ENCODE data around the gene NEB. TPM values are rescaled to one million over a fixed set of nuclear protein-coding genes. Genes with fewer than 3 reads are reported as not detected.

NEB gene
- total RNA-seq, 1 donor from 2014 or later = 1.5 TPM

DNA sequence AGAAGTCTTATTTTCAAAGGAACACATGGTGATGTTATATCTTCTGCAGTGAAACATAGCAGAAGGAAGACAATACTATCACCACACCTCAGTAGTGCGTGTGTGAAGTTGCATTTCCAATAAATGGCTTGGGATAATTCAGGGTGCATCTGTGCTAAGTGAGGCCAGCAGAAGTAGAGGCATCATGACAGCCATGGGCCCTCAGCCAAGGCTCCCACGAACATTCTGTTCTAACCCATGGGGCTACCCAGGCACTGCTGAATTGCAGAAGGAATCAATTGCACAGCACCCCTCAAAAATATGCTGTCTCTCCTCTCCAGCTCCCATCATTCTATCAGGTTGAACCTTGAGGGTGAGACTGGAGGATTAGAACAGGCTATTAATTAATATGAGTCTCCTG is 185.1 kb downstream of the NEB start:
- ATAC-seq (ENCODE audit: poor library complexity) (no peak), DNase-seq (no peak)
- intact Hi-C loops (cut with DNase I) = no loop called here

- intact Hi-C loops (cut with DNase I) = no loop called here
- DNase-seq (no peak), ATAC-seq (ENCODE audit: poor library complexity) (no peak)
Observed at GRCh38 chr2:151544449-151544848, 189.8 kb downstream of the NEB start.

DNA sequence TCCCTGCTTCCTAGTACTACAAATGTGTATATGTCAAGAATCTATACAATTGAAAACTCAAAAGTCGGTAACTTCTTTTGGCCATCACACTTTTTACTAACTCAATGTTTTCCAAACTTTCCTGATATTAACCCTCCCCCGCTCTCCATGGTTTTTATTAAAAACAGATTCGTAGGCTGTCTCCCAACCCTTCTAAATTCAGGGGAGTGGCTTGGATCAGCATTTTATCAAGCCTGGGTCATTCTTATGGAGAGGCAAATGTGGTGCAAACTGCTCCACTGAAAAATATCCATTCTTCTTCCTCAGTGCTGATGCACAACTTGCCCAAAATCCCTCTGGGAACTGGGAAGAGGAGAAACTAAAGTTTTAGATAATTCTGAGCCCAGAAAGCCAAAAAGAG is 190.4 kb downstream of the NEB start:
- intact Hi-C loops (cut with DNase I) = no loop called here
- DNase-seq (no peak), ATAC-seq (ENCODE audit: poor library complexity) (no peak)

- no peak for ATAC-seq (ENCODE audit: poor library complexity)
- no peak for DNase-seq
- intact Hi-C loops (cut with DNase I) = no loop called here
Observed at GRCh38 chr2:151534001-151534400, 200.3 kb downstream of the NEB start.

GRCh38 chr2:151533127-151533526 is 201.1 kb downstream of the NEB start:
- DNase-seq (no peak), ATAC-seq (ENCODE audit: poor library complexity) (no peak)
- intact Hi-C loops (cut with DNase I) = no loop called here

- ATAC-seq (ENCODE audit: poor library complexity) = no peak
- no peak for DNase-seq
- intact Hi-C loops (cut with DNase I) = no loop called here
Observed at GRCh38 chr2:151526572-151527090, 207.6 kb downstream of the NEB start.

DNA sequence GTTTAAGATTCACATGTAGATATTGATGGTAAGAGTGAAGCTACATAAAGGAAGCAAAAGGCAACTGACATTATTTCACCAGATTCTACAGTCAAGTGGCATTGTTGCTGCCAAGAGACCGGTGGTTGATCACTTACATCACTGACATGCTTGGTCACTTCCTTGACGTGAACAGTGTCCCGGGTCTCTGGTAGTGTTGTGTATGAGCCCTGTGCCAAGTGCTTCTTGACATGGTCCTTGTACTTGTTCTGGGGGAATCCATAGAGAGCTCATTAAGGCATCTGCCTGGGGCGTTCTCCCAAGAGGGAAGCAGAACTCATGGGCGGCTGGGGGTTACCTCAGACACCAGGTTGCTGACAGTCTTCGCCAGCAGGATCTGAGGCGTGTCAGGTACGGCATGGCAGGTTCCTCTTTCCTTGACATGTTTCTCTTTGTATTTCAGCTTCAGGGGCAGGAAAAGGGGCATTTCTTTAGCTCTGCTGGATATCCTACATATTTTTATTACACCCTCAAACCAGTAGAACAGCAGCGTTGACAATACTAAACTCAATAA is 208.4 kb downstream of the NEB start:
- ATAC-seq (ENCODE audit: poor library complexity) (no peak), DNase-seq (no peak)
- intact Hi-C loops (cut with DNase I) = no loop called here

DNA sequence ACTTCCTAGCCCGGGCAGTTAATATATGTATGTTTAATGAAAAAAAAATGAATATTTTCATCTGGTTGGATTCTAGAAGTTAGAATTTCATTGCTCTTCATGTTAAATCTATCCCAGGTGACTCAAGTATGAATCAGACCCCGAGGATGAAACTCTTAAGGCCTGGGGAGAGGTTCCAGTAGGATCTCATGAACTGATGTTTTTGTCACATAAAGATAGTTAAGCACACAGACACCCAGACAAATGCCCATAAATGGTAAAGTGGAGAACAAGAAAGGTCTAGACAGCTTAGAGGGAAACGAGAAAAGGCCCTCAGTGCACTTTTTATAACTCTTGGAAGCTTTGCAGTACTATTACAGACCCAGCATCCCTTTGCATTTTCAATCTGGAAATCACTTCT is 210.4 kb downstream of the NEB start:
- ATAC-seq (ENCODE audit: poor library complexity) = no peak
- intact Hi-C loops (cut with DNase I) = no loop called here
- no peak for DNase-seq

DNA sequence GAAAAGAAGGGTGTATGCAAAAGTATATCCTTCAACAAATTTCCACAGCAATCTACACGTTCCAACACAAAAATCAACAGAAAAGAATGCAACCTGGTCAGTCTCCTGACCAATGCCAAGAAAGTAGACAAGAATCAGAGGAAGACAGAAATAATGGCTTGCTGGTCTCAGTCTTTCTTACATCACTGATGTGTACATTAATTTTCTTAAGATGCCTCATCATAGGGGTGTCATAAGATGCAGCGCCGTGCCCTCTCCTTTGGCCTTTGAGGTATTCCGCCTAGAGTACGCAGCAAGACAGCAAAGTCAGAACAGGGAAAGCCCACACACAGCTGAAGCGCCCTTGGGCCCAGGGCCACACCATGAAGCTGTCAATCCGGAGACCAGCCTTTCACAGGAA is 211.7 kb downstream of the NEB start:
- DNase-seq = no peak
- intact Hi-C loops (cut with DNase I) = no loop called here
- ATAC-seq (ENCODE audit: poor library complexity) = no peak

- ATAC-seq (ENCODE audit: poor library complexity) (no peak), DNase-seq (no peak)
- intact Hi-C loops (cut with DNase I) = no loop called here
Observed at GRCh38 chr2:151520976-151521375, 213.3 kb downstream of the NEB start.

GRCh38 chr2:151518802-151519201 is 215.5 kb downstream of the NEB start:
- DNase-seq = no peak
- intact Hi-C loops (cut with DNase I) = no loop called here
- no peak for ATAC-seq (ENCODE audit: poor library complexity)

- ATAC-seq (ENCODE audit: poor library complexity) (no peak), DNase-seq (no peak)
- intact Hi-C loops (cut with DNase I) = no loop called here
Observed at GRCh38 chr2:151508519-151508918, 225.8 kb downstream of the NEB start.

DNA sequence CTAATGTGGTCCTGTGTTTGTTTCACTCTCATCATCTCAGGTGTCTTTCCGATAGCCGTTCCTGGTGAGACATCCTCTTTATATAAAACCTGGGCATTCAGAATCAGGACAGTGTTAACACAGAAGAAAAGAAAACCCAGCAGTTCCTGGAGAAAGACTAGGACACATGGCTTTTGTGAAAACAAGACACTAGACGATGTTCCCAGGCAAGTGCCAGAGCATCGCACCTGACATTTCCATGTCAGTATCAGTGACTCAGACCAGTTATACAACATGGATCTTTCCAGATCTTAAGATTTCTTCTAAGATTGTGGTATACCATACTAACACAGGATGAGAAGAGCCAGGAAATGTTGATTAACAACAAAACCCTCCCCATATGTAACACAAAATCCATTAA is 228.1 kb downstream of the NEB start:
- no peak for ATAC-seq (ENCODE audit: poor library complexity)
- DNase-seq = no peak
- intact Hi-C loops (cut with DNase I) = no loop called here

DNA sequence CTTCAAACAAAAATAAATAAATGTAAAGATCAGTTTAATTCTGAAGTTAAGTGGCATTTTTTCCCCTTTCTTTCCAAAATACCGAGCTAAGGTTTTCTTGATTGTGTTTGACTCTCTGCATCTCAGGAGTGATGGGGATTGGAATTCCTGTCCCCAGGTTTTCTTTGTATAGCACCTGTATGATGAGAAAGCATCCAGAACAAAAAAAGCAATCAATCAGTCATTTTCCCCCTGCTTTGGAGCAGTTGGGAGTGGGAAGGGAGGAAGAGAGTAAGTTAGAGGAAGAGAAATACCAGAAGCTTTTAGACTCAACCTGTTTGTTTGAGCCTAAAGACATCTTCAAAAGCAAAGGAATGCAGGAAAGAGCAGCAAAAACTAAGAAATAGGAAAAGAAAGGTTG is 236.1 kb downstream of the NEB start:
- no peak for ATAC-seq (ENCODE audit: poor library complexity)
- intact Hi-C loops (cut with DNase I) = no loop called here
- no peak for DNase-seq

DNA sequence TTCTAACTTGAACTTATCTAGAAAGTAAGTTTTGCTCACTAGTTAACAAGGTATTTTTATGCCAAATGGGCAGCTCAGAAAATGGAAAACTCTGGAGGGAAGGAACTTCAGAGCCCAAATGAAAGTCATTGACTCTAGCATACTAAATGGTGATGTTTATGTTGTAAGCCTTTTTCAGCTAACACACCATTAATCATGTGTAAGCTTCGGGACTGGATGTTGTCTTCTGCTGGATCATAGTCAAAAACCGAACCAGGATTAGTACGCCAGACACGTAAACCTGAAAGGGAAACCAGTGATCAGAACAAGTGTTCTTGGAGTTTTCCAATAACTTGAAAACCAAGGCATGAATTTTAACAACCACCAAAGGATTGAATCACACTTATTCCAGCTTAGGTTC is 242.8 kb downstream of the NEB start:
- ATAC-seq (ENCODE audit: poor library complexity) (no peak), DNase-seq (no peak)
- intact Hi-C loops (cut with DNase I) = no loop called here

DNA sequence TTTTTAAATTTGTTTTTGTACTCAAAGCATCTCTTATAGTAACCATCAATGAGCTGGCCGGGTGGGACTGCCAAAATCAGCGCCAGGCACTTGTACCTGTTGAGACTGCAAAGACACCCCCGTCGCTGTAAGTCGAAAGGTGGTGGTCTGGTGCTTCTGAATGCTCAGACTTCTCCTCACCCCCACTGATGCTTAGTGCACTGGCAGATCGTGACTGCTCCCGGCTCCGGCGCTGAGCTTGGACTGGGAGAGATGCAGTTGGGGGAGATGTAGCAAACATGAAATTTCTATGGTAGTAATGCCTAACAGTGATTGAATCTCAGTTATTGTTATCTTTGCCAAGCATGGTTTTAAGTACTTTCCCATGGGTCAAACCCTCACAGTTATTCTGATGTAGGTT is 244.0 kb downstream of the NEB start:
- ATAC-seq (ENCODE audit: poor library complexity) (no peak), DNase-seq (no peak)
- intact Hi-C loops (cut with DNase I) = no loop called here

DNA sequence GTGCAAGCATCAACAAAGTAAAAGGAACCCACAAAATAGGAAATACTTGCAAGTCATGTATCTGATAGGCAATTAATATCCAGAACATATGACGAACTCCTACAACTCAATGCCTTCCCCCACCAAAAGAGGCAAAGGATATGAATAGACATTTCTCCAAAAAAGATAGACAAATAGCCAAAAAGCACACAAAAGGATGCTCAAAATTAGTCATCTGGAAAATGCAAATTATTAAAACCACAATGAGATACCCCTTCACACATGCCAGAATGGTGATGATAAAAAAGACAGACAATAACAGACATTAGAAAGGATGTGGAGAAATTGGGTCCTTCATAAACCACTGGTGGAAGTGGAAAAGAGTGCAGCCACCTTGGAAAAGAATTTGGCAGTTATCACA is 248.2 kb downstream of the NEB start:
- no peak for DNase-seq
- ATAC-seq (ENCODE audit: poor library complexity) = no peak
- intact Hi-C loops (cut with DNase I) = no loop called here

- ATAC-seq (ENCODE audit: poor library complexity) = no peak
- no peak for DNase-seq
- intact Hi-C loops (cut with DNase I) = no loop called here
Observed at GRCh38 chr2:151484100-151484499, 250.2 kb downstream of the NEB start.

DNA sequence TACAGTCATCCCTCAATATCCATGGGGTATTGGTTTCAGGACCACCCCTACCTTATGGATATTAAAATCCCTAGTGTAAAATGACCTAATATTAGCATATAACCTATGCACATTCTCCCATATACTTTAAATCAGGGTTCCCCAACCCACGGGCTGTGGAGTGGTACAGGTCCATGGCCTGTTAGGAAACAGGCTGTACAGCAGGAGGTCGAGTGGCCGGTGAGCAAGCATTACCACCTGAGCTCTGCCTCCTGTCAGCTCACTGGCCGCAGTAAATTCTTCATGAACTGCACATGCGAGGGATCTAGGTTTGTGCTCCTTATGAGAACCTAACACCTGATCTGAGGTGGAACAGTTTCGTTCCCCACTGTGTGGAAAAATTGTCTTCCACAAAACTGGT is 250.7 kb downstream of the NEB start:
- ATAC-seq (ENCODE audit: poor library complexity) (no peak), DNase-seq (no peak)
- intact Hi-C loops (cut with DNase I) = no loop called here

DNA sequence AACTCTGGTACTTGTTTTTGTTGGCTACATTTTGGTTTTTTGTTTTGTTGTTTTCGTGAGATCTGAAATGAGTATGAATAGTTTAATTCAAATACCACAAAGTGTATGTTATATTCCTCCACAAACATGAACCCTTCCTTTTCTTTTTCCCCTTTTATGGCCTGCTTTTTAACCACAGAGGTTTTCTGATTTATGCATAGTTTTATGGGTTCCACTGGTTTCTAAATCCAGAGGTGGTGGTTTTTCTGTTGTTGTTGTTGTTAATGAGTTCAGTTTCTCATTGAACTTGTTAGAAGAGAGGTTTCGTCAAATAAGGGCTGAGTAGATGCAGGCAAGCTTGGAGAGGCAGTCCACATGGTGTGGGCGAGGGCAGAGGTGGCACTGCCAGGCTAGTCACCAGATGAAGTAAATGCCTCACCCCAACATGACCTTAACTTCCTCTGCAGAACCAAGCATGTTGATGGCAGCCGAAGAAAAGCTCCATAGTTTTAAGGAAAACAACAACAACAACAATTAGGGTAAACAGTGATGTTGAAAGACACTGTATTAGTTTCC is 252.0 kb downstream of the NEB start:
- DNase-seq (no peak), ATAC-seq (ENCODE audit: poor library complexity) (no peak)
- intact Hi-C loops (cut with DNase I) = no loop called here

DNA sequence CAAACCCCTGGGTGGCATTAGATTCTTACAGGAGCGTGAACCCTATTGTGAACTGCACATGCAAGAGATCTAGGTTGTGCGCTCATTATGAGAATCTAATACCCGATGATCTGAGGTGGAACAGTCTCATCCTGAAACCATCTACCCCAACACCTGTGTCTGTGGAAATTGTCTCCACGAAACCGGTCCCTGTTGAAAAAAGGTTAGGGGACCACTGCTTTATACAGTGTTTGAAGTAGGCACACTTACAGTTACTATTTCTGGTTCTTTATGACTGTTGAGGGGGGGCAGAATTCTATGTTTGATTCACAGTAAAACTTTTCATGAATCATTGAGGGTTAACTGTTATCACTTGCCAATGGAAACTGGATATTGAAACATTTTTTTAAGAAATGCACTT is 252.5 kb downstream of the NEB start:
- DNase-seq (no peak), ATAC-seq (ENCODE audit: poor library complexity) (no peak)
- intact Hi-C loops (cut with DNase I) = no loop called here

Measured in Right ventricle myocardium superior (tissue), 1 donor.